GM18519 (cell line): ENCODE measurements around the gene EEF2.
"Not testable (repeated sequence)": the region's sequence is repeated elsewhere in the genome, so short reads cannot be mapped to it uniquely, and the experiment has no call there.

Source experiments
- ATAC-seq: cut with Tn5 transposase; IDR thresholded peaks from one replicate; pipeline ENCODE4 v1.9.1; 2021; ENCODE audit warnings: mild to moderate bottlenecking, moderate library complexity; ENCODE audit not compliant: unreplicated experiment, low FRiP score

The EEF2 gene

DNA sequence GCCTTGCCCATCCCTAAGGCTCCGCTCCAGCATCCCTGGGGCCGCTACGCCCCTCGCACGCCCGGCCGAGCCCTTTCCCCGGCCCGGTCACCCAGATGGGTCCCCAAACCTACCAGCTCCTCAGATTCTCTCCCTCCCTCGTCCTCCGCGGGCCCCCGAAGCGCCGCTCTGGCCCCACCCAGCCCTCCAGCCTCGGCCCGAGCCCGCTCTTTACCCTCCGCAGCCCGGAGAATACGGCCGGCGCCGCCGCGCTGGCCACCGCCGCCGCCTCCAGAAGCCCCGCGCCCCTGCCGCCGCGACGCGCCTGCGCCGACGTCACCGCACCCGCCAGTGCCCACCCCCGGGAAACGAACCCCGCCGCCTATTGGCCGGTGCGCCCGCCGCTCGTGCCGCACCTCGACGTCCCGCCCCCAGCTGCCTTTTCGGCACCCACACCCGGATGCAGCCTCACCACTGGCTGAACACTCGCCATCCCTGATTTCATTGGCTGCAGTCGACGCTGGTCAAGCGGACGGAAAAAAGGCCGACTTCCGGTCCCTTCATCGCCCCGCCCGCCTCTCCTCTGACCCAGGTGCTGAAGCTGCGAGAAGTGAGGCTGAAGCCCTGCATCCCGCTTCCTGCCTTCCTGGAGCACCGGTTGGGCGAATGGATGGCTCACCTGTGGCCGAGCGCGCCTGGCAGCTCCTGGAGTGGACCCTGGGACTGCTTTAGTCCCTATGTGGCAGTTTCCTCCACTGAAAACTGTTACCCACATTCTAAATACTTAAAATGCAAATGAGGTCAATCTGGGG lies 14.3 kb downstream of the EEF2 start, which contains the start of gene DAPK3:
Gene DAPK3 (minus strand): TSS at position 292 of the 791 bp plus-strand sequence. CDS start 1,364 bp downstream, outside the sequence.
- peak; percentile 86 for ATAC-seq

GRCh38 chr19:3970313-3970807 lies 14.9 kb downstream of the EEF2 start:
- ATAC-seq, result no peak

DNA sequence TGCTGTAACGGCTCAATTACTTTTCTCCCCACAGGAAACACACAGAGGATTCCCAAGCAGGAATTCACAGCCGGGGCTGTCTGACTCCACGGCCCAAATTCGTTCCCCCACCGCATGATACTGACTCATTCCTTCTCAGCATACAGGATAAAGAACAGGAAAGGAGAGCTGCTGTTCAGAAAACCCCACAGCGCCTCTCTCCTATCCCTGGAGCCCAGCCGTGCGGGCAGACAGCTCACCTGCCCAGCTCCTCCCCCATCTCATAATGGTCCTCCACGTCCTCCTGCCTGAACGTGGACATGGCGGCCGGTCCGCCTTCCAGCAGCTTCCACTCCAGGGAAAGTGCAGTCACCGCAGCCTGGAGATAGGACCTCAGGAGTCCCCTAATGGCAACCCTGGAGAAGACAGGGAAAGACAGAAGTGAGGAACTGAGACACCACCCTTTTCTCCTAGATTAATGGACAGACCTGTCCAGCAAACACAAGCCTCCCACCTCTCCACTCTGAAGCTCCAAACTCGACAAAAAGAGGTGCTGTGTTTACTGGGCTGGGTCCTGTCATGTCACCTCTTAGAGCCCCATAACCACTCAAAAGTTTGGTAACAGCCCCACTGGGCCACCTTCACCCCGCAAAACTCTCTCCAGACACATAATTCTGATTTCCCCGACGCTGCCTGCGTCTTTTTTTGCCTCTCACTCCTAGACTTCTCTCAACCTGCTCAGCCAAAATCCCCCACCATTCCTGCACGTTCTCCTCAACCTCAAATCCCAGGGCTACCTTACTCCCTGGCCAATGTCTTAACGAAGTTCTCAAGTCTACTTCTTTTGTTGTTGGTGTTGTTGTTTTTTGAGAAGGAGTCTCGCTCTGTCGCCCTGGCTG lies 15.6 kb downstream of the EEF2 start:
- ATAC-seq, result no peak

DNA sequence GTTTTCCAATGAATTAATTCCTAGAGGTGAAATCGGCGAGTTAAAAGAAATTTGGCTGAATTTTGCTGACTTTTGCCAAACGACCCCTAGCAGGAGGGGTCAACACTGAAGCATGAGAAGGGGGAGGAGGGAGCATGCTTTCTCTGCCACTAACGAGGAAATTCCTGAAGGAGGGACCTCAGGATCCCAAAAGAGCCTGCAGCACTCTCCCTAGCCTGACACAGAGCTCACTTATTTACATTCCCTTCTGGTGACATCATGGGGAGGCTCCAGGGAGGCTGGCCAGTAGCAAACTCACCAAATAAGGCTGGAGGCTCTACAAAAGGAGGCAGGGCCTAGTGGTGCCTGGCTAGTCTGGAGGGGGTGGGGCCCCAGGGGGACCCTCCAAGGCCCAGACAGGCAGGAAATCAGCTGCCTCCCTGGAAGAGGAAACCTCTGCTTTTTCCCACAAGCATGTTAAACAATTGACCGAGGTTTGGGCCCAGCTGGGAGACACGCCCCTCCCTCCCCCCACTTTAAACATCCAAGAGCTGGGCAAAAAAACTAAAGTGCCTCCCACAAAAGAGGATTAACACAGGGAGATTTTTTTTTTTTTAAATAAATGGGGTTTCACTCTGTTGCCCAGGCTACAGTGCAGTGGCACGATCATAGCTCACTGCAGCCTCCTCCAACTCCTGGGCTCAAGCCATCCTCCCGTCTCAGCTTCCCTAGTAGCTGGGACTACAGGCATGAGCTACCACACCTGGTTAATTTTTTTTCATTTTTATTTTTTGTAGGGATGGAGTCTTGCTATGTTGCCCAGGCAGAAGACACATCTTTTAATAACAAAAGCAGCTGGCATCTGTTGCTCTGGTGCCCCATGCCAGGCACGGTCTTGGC lies 16.5 kb downstream of the EEF2 start:
- ATAC-seq, result no peak

DNA sequence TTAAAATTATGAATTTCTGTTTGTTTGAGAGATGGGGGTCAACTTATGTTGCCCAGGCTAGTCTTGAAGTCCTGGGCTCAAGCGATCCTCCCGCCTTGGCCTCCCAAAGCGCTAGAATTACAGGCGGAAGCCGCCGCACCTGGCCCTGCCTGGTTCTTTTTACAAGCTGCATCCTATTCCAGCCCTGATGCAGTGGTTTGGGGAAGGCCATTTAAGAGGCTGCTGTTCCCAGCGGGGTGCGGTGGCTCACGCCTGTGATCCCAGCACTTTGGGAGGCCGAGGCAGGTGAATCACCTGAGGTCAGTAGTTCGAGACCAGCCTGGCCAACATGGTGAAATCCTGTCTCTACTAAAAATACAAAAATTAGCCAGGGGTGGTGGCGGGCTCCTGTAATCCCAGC lies 17.3 kb downstream of the EEF2 start:
- ATAC-seq, result not testable (repeated sequence)

DNA sequence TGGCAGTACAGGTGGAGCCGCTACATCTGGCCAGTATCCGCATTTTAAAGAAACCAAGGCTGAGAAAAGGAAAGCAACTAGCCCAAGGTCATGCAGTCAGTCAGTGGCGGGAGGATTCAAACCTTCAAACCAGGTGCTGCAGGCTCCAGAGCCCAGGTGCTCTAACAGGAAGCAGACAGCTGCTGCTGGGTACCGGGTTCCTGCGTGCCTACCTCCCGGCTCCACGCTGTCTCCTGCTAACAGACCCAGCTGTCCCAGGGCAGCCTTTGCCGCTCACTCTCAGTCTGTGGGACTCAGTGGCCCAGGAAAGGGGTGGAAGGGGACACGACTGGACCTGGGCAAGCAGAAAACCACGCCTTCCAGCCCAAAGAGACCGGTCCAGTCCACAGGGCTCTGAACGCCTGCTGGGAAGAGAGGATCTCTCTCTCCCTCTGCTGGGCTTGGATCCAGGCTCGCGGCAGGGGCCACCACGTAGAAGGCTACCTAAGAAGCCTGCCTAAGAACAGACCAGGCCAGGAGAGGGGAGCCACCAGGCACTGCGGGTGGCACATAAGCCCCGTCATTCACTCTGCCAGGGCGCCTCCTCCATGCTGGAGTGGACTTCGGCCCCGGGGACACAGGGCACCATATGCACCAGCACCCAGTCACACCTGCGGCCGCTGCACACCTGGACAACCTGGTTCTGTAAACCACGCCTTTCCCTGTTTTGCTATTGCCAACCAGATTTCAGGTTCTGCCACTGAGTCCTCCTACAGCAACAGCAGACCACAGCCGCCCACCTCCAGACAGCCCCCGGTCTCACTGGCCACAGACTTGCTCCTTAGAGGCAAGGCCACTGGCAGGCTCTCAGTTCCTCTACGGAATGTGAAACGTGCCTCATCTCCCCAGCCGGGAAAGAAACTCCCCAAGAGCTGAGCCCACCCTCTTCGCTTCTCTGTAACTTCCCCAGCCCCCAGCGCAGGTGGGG lies 18.9 kb downstream of the EEF2 start:
- ATAC-seq, result no peak

- ATAC-seq, result no peak
These were observed 20.7 kb downstream of the EEF2 start for GRCh38 chr19:3964256-3965194.

- ATAC-seq, result no peak
These were observed 21.6 kb downstream of the EEF2 start for GRCh38 chr19:3963458-3964255.

DNA sequence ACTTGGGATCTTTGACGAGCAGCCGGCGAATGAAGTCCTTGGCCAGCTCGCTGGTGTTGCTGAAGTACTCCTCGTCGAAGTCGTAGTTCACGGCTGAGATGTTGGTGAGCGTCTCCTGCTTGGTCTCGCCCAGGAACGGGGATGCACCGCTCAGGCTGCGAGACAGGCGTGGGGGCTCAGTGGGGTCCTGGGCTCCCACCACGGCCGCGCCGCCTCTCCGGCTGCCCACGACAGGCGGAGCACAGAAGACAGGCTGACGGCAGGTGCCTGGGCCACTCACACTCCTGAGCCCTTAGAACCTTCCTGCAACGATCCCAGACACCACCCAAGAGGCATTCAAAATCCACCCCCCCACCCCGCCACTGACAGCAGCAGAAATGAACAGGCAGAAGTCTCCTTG lies 24.3 kb downstream of the EEF2 start:
- ATAC-seq, result no peak

- no peak for ATAC-seq
These were observed 25.5 kb downstream of the EEF2 start for GRCh38 chr19:3959766-3960131.

DNA sequence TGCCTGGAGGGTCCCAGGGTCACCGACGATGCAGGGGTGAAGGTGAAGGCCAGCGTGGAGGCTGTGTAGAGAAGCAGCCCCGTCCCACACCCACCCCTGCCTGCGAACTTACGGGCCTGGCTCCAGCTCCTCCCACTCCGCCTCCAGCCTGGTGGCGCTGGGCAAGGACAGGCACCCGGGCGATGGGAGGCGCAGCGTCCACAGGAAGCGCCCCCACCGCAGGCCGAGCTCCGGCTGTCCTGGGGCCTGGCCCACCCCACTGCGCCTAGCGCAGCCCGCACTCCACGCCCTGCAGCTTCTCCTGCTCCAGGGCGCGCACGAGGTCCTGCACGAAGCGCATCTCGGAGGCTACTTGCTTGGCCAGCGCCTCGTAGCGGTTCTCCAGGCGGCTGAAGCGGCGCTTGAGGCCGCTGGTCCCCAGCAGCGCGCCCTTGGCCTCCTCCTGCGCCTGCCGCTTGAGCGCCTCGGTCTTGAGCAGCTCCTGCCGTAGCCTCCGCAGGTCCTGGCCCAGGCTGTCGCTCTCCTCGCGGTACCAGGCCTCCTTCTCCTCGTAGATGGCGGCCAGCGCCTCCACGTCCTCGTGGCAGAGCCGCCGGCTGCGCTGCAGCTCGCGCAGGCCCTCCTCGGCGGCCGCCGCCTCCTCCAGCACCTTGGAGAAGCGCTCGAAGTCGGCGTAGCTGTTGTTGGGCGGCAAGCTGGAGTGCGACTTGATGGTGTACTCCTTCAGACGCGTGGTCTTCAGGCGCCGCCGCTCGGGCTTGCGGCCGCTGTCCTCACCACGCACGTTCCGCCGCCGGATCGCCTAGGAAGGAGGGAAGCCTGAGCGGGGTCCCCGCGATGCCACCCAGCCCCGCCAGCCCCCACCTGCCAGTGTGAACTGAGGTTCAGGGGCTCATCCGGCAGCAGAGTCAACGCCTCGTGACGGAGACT lies 26.2 kb downstream of the EEF2 start:
- no peak for ATAC-seq

DNA sequence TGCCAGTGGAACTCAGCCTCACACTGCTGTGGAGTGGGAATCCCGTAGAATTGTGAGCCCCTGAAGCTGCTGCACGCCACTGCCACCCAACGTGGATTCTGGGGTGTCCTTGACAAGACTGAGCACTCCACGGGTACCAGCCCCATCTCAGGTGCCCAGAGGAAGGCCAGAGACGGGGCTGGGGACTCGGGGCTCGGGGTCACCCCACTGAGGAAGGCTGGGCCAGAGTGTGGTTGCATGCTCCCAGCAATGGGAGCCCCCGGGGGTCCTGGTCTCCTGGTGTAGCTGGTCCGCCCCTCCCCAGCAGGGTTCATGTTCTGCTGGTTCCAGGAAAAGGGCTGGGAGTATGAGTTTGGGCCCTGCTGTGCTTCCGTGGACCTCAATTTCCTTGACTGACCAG lies 29.6 kb downstream of the EEF2 start:
- no peak for ATAC-seq

GRCh38 chr19:3955276-3955675 lies 30.0 kb downstream of the EEF2 start:
- not testable (repeated sequence) for ATAC-seq

GRCh38 chr19:3954107-3954506 lies 31.2 kb downstream of the EEF2 start:
- ATAC-seq, result no peak

GRCh38 chr19:3952755-3953276 lies 32.4 kb downstream of the EEF2 start:
- ATAC-seq, result not testable (repeated sequence)
